Retinal pigment epithelial cell (primary cell): Measurements from ENCODE around the gene MAP7D1.

Experiments used
- DNase-seq: peaks from one replicate; pipeline ENCODE4 v3.0.0-alpha.2; 2010; ENCODE audit warnings: low read depth
- H3K4me3 ChIP-seq: 2 replicates; pipeline ENCODE4 v1.5.1; 2011; ENCODE audit warnings: mild to moderate bottlenecking, low read length, control low read depth, moderate library complexity
- TF ChIP-seq, protein P1 (sequence below): conservative IDR thresholded peaks from 2 replicates; pipeline ENCODE4 v1.5.1; 2011; ENCODE audit warnings: low read depth, low read length, control low read depth, inconsistent platforms

Gene MAP7D1

DNA sequence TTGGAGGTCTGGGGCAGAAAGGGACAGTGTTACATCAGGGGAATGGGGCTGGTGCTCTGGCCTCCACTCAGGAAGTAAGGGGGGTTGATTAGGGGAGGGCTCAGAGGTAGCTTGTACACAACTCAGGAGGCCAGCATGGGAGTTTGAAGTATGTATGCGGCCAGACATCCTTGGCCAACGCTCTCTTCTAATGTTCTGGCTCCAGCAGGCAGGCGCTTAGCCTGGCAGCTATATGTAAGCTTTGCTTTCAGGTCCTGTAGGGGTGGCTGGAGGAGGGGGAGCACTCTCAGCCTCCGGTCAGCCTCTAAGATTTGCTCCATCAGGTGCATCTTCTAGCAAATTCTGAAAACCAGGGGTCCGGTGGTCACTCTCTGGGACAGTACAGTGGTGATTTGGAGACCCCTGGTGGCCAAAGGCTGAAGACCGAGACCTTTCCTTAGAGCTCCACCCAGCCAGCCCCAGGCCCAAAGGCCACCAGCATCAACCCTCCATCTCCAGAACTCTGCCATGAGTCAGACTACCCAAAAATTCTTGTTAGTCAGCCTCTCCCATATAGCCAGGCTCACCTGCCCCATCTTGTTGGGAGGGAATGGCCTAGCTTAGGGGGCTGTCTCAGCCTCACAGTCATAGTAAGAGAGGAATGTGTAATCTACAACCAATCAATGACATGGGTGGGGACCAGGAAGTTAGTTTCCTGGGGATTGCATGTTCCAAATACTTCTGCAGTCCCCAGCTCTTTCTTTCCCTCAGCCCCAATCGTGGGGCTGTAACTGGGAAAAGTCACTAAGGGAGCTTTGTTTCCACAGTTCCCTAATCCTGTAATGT, 21.2 kb upstream of the MAP7D1 start:
- DNase-seq, result no peak
- TF ChIP-seq, protein P1, sequence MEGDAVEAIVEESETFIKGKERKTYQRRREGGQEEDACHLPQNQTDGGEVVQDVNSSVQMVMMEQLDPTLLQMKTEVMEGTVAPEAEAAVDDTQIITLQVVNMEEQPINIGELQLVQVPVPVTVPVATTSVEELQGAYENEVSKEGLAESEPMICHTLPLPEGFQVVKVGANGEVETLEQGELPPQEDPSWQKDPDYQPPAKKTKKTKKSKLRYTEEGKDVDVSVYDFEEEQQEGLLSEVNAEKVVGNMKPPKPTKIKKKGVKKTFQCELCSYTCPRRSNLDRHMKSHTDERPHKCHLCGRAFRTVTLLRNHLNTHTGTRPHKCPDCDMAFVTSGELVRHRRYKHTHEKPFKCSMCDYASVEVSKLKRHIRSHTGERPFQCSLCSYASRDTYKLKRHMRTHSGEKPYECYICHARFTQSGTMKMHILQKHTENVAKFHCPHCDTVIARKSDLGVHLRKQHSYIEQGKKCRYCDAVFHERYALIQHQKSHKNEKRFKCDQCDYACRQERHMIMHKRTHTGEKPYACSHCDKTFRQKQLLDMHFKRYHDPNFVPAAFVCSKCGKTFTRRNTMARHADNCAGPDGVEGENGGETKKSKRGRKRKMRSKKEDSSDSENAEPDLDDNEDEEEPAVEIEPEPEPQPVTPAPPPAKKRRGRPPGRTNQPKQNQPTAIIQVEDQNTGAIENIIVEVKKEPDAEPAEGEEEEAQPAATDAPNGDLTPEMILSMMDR, result peak; percentile 80
- H3K4me3 ChIP-seq, result no peak overlapping the region

DNA sequence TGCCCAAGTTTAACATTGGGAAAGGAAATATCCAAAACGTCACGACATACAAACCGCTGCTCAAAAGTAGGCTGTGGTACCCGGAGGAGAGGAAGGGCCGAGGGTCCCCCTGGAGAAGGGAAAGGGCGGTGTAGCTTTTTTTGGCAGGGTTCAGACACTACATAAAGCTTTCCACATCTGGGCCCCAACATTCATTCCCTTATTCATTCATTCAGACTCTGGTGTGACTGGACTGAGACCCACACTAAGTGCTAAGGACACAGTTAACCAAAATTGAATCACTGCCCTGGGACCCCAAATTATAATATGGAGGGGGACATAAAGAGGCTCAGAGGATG, 20.7 kb upstream of the MAP7D1 start:
- DNase-seq, result no peak
- TF ChIP-seq, protein P1, result no peak
- H3K4me3 ChIP-seq, result no peak overlapping the region

DNA sequence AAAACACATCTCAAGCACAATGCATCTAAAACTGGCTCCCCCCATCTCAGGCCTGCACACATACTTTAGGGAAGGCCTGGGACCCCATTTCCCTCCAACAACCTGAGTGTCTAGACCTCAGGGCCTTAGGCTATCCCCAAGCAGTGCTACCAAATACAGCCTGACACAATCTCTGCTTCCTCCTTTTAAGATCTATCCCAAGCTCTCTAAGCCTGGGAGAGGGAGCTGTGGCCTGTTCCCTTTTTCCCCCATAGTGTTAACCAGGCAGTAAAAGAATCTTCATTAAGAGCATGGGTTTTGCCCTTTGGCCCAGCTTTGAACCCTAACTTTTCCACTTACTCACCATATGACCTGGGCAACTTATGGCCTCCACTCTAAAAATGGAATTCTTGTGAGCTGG, 20.2 kb upstream of the MAP7D1 start:
- DNase-seq, result no peak
- H3K4me3 ChIP-seq, result no peak overlapping the region
- TF ChIP-seq, protein P1, result no peak

DNA sequence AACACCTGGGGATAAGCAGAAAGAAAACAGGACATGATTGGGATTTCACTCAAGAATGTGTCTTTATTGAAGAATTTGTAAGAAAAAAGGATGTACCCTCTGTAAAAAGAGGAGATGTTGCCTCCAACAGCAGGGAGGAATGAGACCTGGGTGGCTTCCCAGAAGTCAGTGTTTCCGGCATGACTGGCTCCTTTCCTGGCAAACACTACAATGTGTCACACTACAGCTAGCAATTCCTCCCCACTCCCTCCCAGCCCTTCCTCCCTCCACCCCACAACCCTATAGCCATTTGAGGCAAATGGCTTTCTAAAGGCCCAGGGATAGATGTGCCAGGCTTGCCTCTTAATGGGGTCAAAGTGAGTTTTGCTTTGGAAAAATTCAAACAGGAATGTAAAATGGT, 19.4 kb upstream of the MAP7D1 start:
- H3K4me3 ChIP-seq, result no peak overlapping the region
- no peak for DNase-seq
- TF ChIP-seq, protein P1, result no peak

DNA sequence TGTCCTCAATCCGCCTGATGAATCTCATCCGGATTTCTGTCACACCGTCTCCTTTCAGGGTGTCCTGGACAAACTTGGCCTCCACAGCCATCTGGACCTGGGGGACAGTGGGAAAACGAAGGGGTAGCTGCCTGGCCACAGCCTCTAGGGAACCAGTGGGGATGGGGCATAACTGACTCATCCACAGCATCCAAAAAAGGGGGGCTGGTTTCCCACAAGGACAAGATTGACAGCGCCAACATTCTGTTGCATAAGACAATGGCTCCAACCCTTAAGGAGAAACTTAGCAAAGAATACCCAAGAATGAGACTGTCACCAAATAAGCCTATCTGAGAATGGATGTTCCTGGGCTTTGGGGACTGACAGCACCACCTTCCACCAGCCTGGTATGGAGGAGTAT, 18.7 kb upstream of the MAP7D1 start:
- DNase-seq, result no peak
- TF ChIP-seq, protein P1, result no peak
- H3K4me3 ChIP-seq, result no peak overlapping the region

DNA sequence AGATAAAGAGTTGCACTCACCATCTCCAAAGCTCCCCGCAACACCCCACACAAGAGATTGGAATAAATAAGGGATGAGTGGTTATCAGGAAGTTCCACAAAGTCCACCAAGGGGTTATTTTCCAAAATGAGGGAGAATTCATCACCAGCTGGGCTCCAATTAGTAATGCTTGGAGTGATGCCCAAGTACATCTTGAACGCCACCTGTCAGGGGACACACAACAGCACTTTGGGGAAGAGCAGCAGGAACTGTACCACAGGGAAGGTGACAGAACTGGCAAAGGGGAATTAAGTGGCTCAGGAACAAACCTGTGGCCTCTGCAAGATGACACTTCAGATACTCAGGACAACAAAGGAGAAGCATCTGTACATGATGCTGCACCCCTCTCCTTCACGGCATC, 18.2 kb upstream of the MAP7D1 start:
- DNase-seq, result no peak
- TF ChIP-seq, protein P1, result no peak
- no peak overlapping the region for H3K4me3 ChIP-seq

DNA sequence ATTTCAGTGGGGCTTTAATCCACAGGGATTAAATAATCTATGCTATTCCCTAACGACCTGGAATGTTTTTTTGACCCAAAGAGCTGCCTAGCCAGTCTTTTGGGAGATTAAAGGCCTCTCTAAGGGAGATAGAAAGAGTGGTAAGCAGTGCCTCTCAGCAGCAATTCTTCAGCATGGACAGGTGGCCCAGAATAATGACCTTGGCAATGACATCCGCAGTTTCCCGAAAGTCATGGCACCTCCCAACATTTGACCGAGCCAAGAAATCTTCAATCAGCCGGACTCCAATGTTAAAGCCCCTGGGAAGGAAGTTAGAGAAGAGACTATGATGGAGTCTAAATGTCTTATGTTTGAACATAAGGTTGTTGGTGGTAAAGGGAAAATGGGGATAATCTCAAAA, 16.4 kb upstream of the MAP7D1 start:
- no peak overlapping the region for H3K4me3 ChIP-seq
- TF ChIP-seq, protein P1, result no peak
- no peak for DNase-seq
